ENCODE measurements around the gene CLMN. TPM values are rescaled to one million over a fixed set of nuclear protein-coding genes. Genes with fewer than 3 reads are reported as not detected.

CLMN gene
- total RNA-seq, 1 experiment from 2014 or later, result 111 TPM

DNA sequence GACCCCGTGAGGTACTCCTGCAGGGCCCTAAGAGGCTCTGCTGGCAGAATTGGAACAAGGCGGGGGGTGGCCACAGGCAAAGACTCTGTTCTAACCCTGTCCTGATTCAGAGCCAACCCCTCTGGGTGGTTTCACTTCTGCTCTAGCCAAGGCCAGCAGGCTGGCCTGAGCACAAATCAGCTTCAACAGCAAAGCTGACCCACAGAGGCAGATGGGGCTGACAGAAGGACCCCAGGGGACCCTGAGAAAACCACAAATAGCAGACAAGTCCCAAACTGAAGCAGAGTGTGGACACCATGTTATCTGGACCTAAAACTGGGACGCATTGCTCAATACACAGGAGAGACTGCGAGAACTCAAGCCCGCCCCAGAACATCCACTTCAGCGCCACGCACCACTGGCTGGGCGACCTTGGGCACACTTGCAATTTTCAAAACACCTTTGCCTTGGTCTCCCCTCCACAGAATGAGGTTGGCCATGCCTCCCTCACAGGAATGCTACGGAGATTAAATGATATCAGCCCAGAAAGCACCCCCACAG is 85.9 kb downstream of the CLMN start:
- H3K9me3 Mint-ChIP-seq (ENCODE audit: low read depth, unreplicated experiment), result no peaks in the 10 kb centered on the region
- H3K27ac Mint-ChIP-seq (ENCODE audit: unreplicated experiment), result peak overlapping the region; percentile 19
- no peak for DNase-seq
- intact Hi-C loops (cut with micrococcal nuclease; ENCODE audit: unreplicated experiment), result no loop called here
- H3K27me3 Mint-ChIP-seq (ENCODE audit: unreplicated experiment), result no peaks in the 10 kb centered on the region
- BruUV-seq (replicated peaks), result no TSS peak
- TF ChIP-seq, protein P1, sequence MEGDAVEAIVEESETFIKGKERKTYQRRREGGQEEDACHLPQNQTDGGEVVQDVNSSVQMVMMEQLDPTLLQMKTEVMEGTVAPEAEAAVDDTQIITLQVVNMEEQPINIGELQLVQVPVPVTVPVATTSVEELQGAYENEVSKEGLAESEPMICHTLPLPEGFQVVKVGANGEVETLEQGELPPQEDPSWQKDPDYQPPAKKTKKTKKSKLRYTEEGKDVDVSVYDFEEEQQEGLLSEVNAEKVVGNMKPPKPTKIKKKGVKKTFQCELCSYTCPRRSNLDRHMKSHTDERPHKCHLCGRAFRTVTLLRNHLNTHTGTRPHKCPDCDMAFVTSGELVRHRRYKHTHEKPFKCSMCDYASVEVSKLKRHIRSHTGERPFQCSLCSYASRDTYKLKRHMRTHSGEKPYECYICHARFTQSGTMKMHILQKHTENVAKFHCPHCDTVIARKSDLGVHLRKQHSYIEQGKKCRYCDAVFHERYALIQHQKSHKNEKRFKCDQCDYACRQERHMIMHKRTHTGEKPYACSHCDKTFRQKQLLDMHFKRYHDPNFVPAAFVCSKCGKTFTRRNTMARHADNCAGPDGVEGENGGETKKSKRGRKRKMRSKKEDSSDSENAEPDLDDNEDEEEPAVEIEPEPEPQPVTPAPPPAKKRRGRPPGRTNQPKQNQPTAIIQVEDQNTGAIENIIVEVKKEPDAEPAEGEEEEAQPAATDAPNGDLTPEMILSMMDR (IDR thresholded peaks at IDR 0.05; ENCODE audit: unreplicated experiment), result no peak
- no peak overlapping the region for H3K4me3 Mint-ChIP-seq (ENCODE audit: low read depth, unreplicated experiment)
- H3K4me1 Mint-ChIP-seq (ENCODE audit: low read depth, unreplicated experiment), result peaks cover 37% of the 10 kb centered on the region
- peaks cover 18% of the 10 kb centered on the region for H3K36me3 Mint-ChIP-seq (ENCODE audit: insufficient read depth, unreplicated experiment)
- CTCF ChIA-PET, result no interaction called here

DNA sequence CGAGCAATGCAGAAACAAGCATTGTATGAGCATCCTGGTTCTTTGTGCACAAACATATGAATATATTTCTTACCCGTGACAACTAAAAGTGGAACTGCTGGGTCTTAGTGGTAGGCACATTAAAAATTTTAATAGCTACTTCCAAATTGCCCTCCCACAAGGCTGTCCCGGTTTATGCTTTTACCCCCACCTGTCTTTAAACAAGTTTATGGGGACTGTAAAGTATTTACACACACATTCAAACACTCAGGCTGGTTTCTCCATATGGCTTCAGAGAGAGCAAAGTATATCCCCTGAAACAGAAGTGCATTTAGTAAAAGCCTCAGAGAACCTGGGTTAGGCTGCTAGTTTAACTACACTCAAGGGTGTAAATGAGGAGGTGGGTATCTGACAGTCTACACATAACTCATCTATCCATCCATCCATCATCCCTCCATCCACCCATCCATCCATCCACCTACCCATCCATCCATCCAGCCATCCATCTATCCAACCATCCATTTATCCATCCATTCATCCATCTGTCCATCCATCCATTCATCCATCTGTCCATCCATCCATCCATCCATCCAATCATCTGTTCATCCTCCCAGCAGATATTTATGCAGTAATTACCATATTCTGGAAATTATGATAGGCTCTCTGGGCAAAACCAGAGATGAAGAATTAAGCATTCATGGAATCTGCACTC is 86.7 kb downstream of the CLMN start:
- no TSS peak for BruUV-seq (replicated peaks)
- no peaks in the 10 kb centered on the region for H3K9me3 Mint-ChIP-seq (ENCODE audit: low read depth, unreplicated experiment)
- intact Hi-C loops (cut with micrococcal nuclease; ENCODE audit: unreplicated experiment), result no loop called here
- CTCF ChIA-PET, result no interaction called here
- DNase-seq, result no peak
- TF ChIP-seq, protein P1 (IDR thresholded peaks at IDR 0.05; ENCODE audit: unreplicated experiment), result no peak
- H3K27ac Mint-ChIP-seq (ENCODE audit: unreplicated experiment), result peak overlapping the region; percentile 19
- H3K4me1 Mint-ChIP-seq (ENCODE audit: low read depth, unreplicated experiment), result peaks cover 29% of the 10 kb centered on the region
- H3K27me3 Mint-ChIP-seq (ENCODE audit: unreplicated experiment), result no peaks in the 10 kb centered on the region
- H3K4me3 Mint-ChIP-seq (ENCODE audit: low read depth, unreplicated experiment), result no peak overlapping the region
- peaks cover 11% of the 10 kb centered on the region for H3K36me3 Mint-ChIP-seq (ENCODE audit: insufficient read depth, unreplicated experiment)

DNA sequence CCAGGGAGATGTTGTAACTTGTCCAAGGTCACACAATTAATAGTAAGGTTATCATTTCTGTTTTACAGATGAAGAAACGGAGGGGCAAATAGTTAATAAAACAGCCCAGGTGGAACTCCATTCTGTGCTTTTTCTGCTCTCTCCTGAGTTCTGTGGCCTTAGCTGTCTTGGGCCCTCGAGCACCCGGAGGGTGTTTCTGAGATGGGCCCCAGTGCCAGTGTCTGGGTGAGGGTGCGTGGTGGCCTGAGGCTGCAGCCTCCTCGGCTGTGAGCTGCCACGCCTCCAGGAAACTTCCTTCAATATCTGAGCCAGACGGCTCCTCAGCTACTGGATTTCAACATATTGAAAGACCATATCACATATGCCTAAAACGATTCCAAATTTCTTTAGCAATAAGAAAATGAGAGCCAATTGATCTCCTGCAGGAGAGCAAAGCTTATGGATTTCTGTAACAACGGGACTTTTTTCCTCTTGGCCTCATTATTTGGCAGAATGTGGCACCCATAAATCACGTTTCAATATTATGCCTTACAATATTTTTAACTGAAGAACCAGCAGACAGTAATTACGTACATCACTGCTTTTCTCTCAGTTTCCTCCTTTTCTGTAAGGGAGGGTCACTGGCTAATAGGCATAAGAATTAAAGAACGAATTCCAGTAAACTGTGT is 87.6 kb downstream of the CLMN start:
- CTCF ChIA-PET, result no interaction called here
- H3K36me3 Mint-ChIP-seq (ENCODE audit: insufficient read depth, unreplicated experiment), result peaks cover 8% of the 10 kb centered on the region

DNA sequence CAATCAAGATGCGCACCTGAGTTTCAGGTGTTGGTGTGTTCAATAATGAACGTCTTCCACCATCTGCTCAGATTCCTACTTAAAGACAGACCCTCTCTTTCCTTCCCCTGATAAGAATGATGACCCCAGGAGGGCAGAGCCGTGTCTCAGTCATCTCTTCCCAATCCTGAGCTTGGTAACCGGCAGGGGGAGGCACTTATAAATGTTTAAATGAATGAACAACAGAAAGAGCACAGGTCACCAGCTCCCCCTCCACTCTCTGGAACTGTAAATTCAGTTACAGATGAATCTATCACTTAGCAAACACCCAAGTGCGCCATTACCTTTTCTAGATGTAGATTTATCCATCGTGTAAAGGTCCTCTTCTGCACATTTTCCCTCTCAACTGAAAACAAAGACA is 90.0 kb downstream of the CLMN start:
- CTCF ChIA-PET, result no interaction called here
- Mint-ChIP-seq H3K4me1 (ENCODE audit: low read depth, unreplicated experiment) (peaks cover 22% of the 10 kb centered on the region), H3K4me3 (ENCODE audit: low read depth, unreplicated experiment) (no peak overlapping the region), H3K36me3 (ENCODE audit: insufficient read depth, unreplicated experiment) (peaks cover 5% of the 10 kb centered on the region), H3K27me3 (ENCODE audit: unreplicated experiment) (no peaks in the 10 kb centered on the region), H3K9me3 (ENCODE audit: low read depth, unreplicated experiment) (no peaks in the 10 kb centered on the region), H3K27ac (ENCODE audit: unreplicated experiment) (no peak overlapping the region)
- no TSS peak for BruUV-seq (replicated peaks)
- TF ChIP-seq, protein P1 (IDR thresholded peaks at IDR 0.05; ENCODE audit: unreplicated experiment), result no peak
- DNase-seq, result no peak
- intact Hi-C loops (cut with micrococcal nuclease; ENCODE audit: unreplicated experiment), result no loop called here

More for the DNA sequence above, 87.6 kb downstream of the CLMN start:
- intact Hi-C loops (cut with micrococcal nuclease; ENCODE audit: unreplicated experiment), result no loop called here
- Mint-ChIP-seq H3K9me3 (ENCODE audit: low read depth, unreplicated experiment) (no peaks in the 10 kb centered on the region), H3K4me1 (ENCODE audit: low read depth, unreplicated experiment) (peaks cover 22% of the 10 kb centered on the region), H3K27me3 (ENCODE audit: unreplicated experiment) (no peaks in the 10 kb centered on the region), H3K27ac (ENCODE audit: unreplicated experiment) (no peak overlapping the region), H3K4me3 (ENCODE audit: low read depth, unreplicated experiment) (no peak overlapping the region)
- DNase-seq, result no peak
- TF ChIP-seq, protein P1 (IDR thresholded peaks at IDR 0.05; ENCODE audit: unreplicated experiment), result no peak
- BruUV-seq (replicated peaks), result no TSS peak

All from Calu3 (cell line).